ENCODE results near the gene PCDHA8. TPM values are rescaled to one million over a fixed set of nuclear protein-coding genes. Genes with fewer than 3 reads are reported as not detected.
"Not testable (repeated sequence)": the region's sequence is repeated elsewhere in the genome, so short reads cannot be mapped to it uniquely, and the experiment has no call there.

PCDHA8 gene
- polyA plus RNA-seq, 1 donor from 2014 or later: 0.66 TPM

- Histone ChIP-seq H3K27me3 (ENCODE audit: insufficient read depth, low read depth, low read length) (no peaks in the 10 kb centered on the region), H3K36me3 (ENCODE audit: insufficient read depth, low read length) (peaks cover 23% of the 10 kb centered on the region), H3K4me2 (ENCODE audit: low read length) (no peak overlapping the region), H3F3A (ENCODE audit: insufficient read depth, low read length, poor library complexity, severe bottlenecking) (no peaks in the 10 kb centered on the region), H3K79me2 (replicated peaks; ENCODE audit: insufficient read depth, low read length) (peaks cover 21% of the 10 kb centered on the region), H4K20me1 (ENCODE audit: insufficient read depth) (no peaks in the 10 kb centered on the region), H3K9ac (ENCODE audit: low read length) (no peak overlapping the region), H3K4me3 (ENCODE audit: low read length) (peak overlapping the region; percentile 4), H3K9me2 (ENCODE audit: insufficient read depth, low read length) (no peaks in the 10 kb centered on the region), H2AFZ (ENCODE audit: low read depth, low read length) (no peak overlapping the region), H3K9me3 (ENCODE audit: low read length) (peaks cover 35% of the 10 kb centered on the region), H3K27ac (ENCODE audit: low read length) (no peak overlapping the region)
- no peak for TF ChIP-seq TAF1 (IDR thresholded peaks at IDR 0.05; ENCODE audit: low read depth)
- TF ChIP-seq, protein P1, sequence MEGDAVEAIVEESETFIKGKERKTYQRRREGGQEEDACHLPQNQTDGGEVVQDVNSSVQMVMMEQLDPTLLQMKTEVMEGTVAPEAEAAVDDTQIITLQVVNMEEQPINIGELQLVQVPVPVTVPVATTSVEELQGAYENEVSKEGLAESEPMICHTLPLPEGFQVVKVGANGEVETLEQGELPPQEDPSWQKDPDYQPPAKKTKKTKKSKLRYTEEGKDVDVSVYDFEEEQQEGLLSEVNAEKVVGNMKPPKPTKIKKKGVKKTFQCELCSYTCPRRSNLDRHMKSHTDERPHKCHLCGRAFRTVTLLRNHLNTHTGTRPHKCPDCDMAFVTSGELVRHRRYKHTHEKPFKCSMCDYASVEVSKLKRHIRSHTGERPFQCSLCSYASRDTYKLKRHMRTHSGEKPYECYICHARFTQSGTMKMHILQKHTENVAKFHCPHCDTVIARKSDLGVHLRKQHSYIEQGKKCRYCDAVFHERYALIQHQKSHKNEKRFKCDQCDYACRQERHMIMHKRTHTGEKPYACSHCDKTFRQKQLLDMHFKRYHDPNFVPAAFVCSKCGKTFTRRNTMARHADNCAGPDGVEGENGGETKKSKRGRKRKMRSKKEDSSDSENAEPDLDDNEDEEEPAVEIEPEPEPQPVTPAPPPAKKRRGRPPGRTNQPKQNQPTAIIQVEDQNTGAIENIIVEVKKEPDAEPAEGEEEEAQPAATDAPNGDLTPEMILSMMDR (IDR thresholded peaks at IDR 0.05; ENCODE audit: poor library complexity, severe bottlenecking): no peak
- TF ChIP-seq SMC3 (conservative IDR thresholded peaks at IDR 0.05; ENCODE audit: poor library complexity): no peak
- no peak for TF ChIP-seq EP300 (conservative IDR thresholded peaks at IDR 0.05; ENCODE audit: poor library complexity, severe bottlenecking)
- no peak for TF ChIP-seq POLR2AphosphoS5 (IDR thresholded peaks at IDR 0.05)
- no peak for TF ChIP-seq MXI1 (conservative IDR thresholded peaks at IDR 0.05; ENCODE audit: poor library complexity, severe bottlenecking)
- no peak for TF ChIP-seq EZH2 (IDR thresholded peaks at IDR 0.05; ENCODE audit: borderline replicate concordance, insufficient read depth, low read length, poor library complexity, severe bottlenecking)
These were observed 38.2 kb upstream of the PCDHA8 start for GRCh38 chr5:140802781-140803271.

DNA sequence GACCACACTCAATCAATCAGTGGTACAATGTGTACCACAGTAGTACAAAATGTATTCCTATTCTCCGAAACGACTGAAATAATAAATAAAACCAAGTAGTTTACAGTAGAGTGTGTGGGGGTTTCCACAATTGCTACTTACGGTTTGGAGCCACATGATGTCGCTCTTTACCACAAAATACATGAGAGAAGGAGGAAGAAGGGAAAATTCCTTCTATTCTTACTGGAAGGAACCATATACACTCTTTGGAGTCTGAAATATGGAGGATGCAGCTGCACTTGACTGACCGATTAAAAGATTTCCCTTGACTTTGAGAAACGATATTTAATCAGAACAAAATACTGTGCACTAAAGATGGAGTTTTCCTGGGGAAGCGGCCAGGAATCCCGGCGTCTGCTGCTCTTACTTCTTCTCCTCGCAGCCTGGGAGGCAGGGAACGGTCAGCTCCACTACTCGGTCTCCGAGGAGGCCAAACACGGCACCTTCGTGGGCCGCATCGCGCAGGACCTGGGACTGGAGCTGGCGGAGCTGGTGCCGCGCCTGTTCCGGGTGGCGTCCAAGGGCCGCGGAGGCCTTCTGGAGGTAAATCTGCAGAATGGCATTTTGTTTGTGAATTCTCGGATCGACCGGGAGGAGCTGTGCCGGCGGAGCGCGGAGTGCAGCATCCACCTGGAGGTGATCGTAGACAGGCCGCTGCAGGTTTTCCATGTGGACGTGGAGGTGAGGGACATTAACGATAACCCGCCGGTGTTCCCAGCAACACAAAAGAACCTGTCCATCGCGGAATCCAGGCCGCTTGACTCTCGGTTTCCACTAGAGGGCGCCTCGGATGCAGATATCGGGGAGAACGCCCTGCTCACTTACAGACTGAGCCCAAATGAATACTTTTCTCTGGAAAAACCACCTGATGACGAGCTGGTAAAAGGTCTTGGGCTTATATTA, 33.9 kb upstream of the PCDHA8 start, which contains the start of gene PCDHA4:
Gene PCDHA4 (plus strand): TSS at position 235 of the 942 bp plus-strand sequence.
- peaks cover 51% of the 10 kb centered on the region for H3K79me2 ChIP-seq (replicated peaks; ENCODE audit: insufficient read depth, low read length)
- no peaks in the 10 kb centered on the region for H3K27me3 ChIP-seq (ENCODE audit: insufficient read depth, low read depth, low read length)
- peaks cover 28% of the 10 kb centered on the region for H3K9me3 ChIP-seq (ENCODE audit: low read length)
- peak within 1 kb of the TSS; percentile 72 for H3K4me3 ChIP-seq (ENCODE audit: low read length)
- H2AFZ ChIP-seq (ENCODE audit: low read depth, low read length): peak within 1 kb of the TSS; percentile 62
- H3F3A ChIP-seq (ENCODE audit: insufficient read depth, low read length, poor library complexity, severe bottlenecking): peaks cover 2% of the 10 kb centered on the region
- no peaks in the 10 kb centered on the region for H4K20me1 ChIP-seq (ENCODE audit: insufficient read depth)
- no peaks in the 10 kb centered on the region for H3K9me2 ChIP-seq (ENCODE audit: insufficient read depth, low read length)
- TF ChIP-seq, protein P1 (IDR thresholded peaks at IDR 0.05; ENCODE audit: poor library complexity, severe bottlenecking): peak; percentile 88
- no peak for TF ChIP-seq MXI1 (conservative IDR thresholded peaks at IDR 0.05; ENCODE audit: poor library complexity, severe bottlenecking)
- TF ChIP-seq SMC3 (conservative IDR thresholded peaks at IDR 0.05; ENCODE audit: poor library complexity): peak; percentile 84
- TF ChIP-seq POLR2AphosphoS5 (IDR thresholded peaks at IDR 0.05): peak; percentile 82
- TF ChIP-seq RAD21 (conservative IDR thresholded peaks at IDR 0.05): peak; percentile 90
- TF ChIP-seq, protein P2, sequence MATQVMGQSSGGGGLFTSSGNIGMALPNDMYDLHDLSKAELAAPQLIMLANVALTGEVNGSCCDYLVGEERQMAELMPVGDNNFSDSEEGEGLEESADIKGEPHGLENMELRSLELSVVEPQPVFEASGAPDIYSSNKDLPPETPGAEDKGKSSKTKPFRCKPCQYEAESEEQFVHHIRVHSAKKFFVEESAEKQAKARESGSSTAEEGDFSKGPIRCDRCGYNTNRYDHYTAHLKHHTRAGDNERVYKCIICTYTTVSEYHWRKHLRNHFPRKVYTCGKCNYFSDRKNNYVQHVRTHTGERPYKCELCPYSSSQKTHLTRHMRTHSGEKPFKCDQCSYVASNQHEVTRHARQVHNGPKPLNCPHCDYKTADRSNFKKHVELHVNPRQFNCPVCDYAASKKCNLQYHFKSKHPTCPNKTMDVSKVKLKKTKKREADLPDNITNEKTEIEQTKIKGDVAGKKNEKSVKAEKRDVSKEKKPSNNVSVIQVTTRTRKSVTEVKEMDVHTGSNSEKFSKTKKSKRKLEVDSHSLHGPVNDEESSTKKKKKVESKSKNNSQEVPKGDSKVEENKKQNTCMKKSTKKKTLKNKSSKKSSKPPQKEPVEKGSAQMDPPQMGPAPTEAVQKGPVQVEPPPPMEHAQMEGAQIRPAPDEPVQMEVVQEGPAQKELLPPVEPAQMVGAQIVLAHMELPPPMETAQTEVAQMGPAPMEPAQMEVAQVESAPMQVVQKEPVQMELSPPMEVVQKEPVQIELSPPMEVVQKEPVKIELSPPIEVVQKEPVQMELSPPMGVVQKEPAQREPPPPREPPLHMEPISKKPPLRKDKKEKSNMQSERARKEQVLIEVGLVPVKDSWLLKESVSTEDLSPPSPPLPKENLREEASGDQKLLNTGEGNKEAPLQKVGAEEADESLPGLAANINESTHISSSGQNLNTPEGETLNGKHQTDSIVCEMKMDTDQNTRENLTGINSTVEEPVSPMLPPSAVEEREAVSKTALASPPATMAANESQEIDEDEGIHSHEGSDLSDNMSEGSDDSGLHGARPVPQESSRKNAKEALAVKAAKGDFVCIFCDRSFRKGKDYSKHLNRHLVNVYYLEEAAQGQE (IDR thresholded peaks at IDR 0.05; ENCODE audit: borderline replicate concordance): peak; percentile 72
- peak; percentile 90 for TF ChIP-seq TAF1 (IDR thresholded peaks at IDR 0.05; ENCODE audit: low read depth)
- TF ChIP-seq EZH2 (IDR thresholded peaks at IDR 0.05; ENCODE audit: borderline replicate concordance, insufficient read depth, low read length, poor library complexity, severe bottlenecking): no peak
- peak within 1 kb of the TSS; percentile 74 for H3K4me2 ChIP-seq (ENCODE audit: low read length)
- H3K27ac ChIP-seq (ENCODE audit: low read length): peak within 1 kb of the TSS; percentile 99
- peaks cover 26% of the 10 kb centered on the region for H3K36me3 ChIP-seq (ENCODE audit: insufficient read depth, low read length)
- H3K9ac ChIP-seq (ENCODE audit: low read length): peak within 1 kb of the TSS; percentile 98

DNA sequence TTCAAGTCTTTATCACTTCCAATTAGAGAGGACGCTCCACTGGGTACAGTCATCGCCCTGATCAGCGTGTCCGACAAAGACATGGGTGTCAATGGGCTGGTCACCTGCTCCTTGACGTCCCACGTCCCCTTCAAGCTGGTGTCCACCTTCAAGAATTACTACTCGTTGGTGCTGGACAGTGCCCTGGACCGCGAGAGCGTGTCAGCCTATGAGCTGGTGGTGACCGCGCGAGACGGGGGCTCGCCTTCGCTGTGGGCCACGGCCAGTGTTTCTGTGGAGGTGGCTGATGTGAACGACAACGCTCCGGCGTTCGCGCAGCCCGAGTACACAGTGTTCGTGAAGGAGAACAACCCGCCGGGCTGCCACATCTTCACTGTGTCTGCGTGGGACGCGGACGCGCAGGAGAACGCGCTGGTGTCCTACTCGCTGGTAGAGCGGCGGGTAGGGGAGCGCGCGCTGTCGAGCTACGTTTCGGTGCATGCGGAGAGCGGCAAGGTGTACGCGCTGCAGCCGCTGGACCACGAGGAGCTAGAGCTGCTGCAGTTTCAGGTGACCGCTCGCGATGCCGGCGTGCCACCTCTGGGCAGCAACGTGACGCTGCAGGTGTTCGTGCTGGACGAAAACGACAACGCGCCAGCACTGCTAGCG, 32.6 kb upstream of the PCDHA8 start:
- not testable (repeated sequence) for H4K20me1 ChIP-seq (ENCODE audit: insufficient read depth); H3K9me2 ChIP-seq (ENCODE audit: insufficient read depth, low read length); H2AFZ ChIP-seq (ENCODE audit: low read depth, low read length); H3K9ac ChIP-seq (ENCODE audit: low read length); H3K27me3 ChIP-seq (ENCODE audit: insufficient read depth, low read depth, low read length); H3F3A ChIP-seq (ENCODE audit: insufficient read depth, low read length, poor library complexity, severe bottlenecking)
- H3K4me2 ChIP-seq (ENCODE audit: low read length): peak overlapping the region; percentile 72
- peak overlapping the region; percentile 99 for H3K27ac ChIP-seq (ENCODE audit: low read length)
- H3K4me3 ChIP-seq (ENCODE audit: low read length): peak overlapping the region; percentile 72
- H3K9me3 ChIP-seq (ENCODE audit: low read length): peaks cover 18% of the 10 kb centered on the region
- peaks cover 63% of the 10 kb centered on the region for H3K79me2 ChIP-seq (replicated peaks; ENCODE audit: insufficient read depth, low read length)
- peaks cover 16% of the 10 kb centered on the region for H3K36me3 ChIP-seq (ENCODE audit: insufficient read depth, low read length)
